HG03439 (cell line): ENCODE results near the gene HSBP1.

ENCODE experiments used
- ATAC-seq: cut with Tn5 transposase; IDR thresholded peaks from one replicate; pipeline ENCODE4 v1.9.1; 2021; ENCODE audit warnings: mild to moderate bottlenecking, moderate library complexity; ENCODE audit not compliant: unreplicated experiment

HSBP1 gene

DNA sequence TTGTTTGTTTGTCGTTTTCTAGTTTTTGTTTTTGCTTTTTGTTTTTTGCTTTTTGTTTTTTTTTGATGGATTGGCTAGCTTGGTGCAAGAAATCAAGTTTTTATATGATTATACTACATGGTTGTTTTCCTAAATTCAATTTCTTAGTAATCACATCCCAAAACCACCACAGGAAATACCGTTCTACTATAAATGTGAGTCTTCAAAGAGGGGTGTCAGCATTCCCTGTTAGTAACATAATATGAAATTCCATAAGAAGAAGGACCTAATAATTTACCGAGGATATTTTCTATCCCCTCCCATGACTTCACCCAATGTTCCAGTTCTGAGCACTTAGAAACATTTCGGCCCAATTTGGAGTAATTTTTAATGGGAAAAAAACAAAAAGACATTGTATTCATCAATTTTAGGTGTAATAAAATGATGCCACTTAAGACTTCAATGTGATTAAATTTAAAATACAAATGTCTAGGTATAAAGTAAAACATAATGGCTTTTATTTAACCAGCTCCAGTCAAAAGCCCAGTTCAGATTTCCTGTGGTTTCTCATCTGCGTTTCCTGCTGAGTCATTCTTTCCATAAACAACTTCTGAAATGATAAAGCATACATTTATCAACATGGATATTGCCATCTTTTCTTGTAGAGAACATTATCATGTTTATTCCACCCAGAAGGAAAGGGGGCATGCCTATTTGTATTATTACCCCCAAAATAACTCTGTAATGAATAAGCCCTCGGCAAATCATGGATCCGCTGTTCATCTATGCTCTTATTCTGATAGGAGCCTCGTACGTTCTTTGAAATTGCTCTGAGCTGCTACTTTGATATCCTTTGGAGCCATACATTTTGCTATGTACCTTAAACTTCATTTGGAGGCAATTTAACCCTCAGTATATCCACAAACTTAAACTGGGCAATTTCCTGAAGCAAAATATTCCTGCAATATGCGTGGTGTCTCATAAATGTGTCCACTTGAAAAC lies 28.1 kb downstream of the HSBP1 start:
- no peak for ATAC-seq

DNA sequence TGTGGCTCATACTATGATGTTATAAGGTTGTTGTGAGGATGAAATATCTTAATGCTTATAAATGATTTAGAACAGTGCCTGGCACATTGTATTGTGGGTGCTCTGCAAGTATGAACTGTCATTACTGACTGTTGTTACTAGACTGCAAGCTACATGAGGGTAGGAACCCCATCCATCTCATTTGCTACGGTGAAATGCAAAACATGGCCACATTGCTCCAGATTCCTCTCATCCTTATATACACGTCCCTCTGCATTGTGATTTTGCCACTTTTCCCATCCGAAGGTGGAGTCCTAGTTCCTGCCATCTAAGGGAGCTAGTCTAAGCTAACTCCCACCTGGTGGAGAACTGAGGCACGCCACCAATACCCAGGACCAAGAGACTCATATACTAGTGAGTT lies 29.8 kb downstream of the HSBP1 start:
- ATAC-seq, result no peak

DNA sequence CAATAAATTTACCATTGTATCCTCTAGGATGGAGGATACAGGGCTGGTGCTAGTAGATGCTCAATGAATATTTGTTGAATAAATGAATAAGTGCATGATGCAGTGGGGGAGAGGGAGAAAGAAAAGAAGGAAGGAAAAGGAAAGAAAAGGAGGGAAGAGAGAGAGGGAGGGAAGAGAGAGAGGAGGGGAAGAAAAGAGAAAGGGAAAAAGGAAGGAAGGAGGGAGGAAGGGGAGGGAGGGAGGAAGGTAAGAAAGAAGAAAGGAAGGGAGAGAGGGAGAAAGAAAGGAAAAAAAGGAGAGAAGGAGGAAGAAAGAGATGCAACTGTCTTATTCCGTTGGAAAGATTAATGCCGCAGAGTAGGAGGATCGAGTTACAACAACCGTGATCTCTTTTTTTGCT lies 30.4 kb downstream of the HSBP1 start:
- ATAC-seq, result no peak

DNA sequence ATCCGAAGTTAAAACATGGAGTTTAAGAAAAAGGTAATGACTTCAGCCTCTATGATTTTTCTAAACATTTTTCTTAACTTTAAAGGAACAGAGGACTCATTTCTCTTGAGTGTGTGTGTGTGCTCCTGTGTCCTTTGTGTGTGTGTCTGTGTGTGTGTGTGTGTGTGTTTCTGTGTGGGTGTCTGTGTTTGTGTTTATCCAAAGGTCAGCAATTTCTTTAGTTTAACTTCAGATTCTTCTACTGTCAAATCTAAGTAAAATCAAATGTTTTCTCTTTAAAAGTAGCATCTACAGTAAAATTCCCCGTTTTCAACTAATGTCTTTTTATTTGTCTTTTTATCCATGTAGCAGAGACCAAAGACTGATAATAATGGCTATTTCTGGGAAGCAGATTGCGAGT lies 31.8 kb downstream of the HSBP1 start:
- no peak for ATAC-seq

DNA sequence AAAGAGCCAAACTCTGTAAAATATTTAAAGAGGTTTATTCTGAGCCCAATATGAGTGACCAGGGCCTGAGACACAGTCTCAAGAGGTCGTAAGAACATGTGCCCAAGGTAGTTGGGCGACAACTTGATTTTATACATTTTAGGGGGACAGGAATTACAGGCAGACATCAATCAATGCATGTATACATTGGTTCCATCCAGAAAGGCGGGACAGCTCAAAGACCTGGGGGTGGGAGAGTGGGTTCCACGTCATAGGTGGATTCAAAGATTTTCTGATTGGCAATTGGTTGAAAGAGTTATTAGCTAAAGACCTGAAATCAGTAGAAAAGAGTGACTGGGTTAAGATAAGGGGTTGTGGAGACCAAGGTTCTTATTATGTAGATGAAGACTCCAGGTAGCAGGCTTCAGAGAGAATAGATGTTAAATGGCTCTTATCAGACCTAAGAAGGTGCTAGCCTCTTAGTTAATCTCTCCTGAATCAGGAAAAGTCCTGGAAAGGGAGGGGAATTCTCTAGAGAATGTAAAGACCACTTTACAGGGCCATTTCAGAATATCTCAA lies 32.4 kb downstream of the HSBP1 start:
- no peak for ATAC-seq

DNA sequence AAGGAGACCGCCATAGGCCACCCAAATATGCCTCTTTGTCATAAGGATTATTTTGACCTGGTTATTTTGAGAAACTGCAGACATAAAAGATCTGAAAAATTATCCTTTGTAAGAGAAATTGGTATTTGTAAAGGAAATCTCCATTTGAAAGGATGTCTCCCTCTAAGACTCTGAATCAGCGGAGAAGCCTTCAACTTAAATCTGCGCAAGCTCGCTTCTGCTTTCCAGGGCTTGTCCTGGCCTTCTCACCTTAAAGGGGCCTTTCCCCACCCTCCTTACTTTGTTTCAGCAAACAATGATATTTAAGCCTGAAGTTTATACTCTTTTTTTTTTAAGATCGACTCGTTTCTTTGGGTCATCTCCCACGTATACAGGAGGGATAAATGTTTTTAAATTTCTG lies 34.5 kb downstream of the HSBP1 start:
- ATAC-seq, result no peak

DNA sequence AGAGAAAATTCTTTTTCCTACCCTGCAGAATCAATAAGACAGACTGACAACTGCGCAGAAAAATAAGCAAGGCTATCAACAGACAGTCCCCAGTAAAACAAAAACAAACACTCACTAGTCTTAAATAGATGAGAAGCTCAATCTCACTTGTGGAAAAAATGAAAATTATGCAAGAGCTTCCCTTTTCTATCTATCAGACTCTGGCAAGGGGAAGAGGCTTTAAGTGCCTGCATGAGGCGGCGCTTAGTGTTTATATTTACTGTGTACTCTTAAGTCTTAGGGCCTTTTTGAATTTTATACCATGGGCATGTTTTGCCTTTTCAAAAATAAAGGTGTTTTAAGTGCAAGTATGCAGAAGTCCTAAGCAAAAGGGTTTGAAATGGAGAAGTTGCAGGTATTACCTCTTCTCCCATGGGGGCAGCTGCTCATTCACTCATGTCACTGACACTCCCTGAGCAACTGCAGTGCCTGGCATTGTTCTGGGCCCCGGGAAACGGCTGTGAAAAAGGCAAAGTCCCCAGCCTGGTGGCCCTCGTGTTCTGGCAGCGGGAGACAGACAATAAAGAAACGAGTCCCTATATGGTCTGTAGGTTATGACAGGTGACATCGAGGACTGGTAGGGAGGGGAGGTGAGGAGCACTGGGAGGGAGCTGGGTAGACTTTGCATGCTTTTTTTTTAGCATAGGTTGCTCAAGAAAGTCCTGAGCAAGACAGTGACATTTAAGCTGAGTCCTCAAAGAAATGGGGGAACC lies 35.2 kb downstream of the HSBP1 start:
- no peak for ATAC-seq

DNA sequence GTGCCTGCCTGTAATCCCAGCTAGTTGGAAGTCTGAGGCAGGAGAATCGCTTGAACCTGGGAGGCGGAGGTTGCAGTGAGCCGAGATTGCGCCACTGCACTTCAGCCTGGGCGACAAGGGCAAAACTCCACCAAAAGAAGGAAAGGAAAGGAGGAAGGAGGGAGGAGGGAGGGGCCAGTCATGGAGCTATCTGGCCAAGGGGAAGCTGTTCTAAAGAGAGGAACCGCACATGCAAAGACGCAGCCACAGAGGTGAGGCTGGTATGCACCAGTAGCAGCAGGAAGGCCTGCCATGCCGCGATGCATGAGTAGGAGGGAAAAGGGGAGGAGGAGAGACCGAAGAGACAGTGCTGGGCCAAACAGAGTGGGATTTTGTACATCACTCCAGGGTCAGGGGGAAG lies 35.9 kb downstream of the HSBP1 start:
- ATAC-seq, result no peak

DNA sequence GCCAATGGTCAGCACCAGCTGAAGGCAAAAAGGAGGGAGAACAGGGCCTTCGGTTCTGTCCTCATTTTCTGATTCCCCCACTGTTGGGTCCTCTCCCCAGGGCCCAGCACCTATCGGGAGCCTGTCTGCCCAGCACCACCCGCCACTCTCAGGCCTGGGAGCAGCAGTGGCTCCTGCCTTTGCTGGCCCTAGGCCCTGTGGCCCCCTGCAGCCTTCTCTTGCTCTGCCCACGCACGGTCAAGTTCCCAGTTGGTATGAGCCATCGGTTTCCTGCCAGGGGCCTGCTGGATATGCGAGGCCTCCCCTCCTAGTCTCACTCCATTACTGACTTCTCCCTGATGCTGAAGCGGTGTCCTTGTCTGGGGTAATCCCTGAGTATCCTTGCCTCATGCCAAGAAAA lies 37.5 kb downstream of the HSBP1 start:
- ATAC-seq, result no peak

DNA sequence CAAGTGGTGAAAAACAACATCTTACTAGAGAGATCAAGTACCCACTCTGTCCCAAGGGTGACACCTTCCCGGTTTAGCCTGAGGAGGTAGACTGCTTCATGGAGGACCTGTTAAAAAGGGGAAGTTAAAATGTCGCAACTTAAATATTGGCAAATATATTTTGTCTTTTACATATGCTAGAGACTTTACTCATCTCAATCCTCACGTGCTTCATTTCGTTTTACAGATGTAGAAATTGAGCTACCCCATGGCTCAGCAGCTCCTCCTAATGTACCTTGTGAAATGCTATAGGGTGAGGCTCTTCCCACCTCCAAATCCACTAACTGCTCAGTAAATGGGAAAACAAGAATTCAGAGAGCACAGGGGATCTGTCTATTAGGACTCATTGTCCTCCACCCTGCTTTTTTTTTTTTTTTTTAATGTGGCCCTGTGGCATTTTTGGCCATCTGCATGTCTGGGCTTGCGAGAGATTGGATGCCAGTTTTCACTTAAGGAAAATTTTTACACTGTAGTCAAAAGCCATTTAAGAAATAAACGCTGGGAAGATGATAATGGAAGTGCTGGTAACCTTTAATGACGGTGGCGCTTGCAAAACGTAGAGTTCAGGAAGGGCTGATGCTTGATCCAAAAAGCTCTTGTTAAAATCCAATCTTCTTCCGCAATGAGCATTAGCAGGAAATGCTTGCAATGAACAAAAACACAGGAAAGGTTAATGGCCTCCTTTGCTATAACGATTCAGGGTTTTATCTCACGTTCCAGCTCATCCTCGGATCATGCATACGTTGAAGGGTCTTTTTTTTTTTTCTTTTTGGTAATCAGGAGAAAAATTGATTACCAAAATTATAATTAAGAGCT lies 39.8 kb downstream of the HSBP1 start:
- ATAC-seq, result no peak

DNA sequence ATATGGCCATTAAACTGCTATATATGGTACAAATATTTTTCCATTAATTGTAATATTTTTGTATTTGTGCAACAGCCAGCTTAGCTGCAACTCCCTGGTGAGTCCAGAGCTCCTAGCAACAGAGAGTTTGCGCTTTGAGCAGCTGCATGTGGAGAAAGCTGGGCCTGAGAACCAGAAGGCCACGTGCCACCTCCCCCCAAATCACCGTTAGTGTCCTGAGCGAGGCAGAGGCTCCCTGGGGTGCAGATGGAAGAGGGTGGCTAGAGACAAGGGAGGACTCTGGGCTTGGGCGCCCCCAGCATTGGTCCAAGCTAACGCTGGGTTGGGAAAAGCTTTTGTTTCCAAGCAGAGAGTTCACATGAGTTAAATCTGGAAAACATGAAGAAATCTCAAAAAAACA lies 41.6 kb downstream of the HSBP1 start:
- ATAC-seq, result no peak

DNA sequence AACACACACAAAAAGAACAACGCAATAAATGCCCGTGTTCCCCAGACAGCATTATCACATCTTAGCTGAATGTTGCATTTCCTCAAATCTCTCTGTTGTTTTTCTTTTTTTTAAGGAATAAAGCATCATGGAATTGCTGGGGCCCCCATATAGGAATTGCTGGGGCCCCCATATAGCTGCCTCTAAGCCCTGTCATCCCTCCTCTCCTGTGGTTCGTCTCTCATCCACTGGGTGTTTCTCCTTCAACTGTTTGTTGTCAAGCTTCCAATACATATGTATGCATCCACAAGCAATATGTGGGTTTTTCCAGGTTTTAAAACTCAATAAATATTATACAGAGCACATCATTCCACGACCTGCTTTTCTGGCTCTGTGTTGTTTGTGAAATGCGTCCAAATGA lies 43.2 kb downstream of the HSBP1 start:
- no peak for ATAC-seq

DNA sequence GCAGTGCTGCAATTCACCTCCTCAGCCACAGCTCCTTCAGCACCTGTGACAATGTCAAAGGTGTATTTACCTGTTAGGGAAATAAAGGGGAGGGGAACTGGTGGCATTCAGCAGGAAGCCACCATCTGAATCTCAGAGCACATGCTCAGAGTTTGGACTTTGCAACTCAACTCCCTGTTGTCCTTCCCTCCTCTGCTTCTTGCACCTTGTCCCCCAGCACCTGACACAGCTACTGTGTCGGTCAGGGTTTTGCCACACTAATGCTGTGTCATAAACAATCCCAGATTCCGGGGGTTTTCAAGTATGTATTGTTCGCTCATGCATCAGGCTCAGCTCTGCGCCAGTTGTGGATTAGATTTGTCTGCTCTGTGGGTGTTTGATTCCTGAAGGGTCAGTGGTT lies 43.7 kb downstream of the HSBP1 start:
- no peak for ATAC-seq

DNA sequence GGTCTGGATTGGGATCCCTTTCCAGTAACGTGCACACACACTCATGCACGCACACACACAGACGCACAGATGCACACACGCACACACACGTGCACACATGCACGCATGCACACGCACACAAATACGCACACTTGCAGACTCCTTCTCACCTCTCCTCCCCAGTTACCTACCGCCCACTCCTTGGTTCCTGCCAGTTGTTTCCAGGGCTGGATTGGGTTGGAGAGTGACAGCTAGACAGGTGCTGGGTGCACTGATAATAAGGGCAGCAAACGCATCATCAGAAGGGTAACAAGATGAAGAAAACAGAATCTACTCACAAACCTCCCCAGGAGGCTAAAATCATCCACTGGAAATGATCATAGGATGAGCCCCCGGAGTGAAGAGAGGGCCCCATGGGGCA lies 45.0 kb downstream of the HSBP1 start:
- no peak for ATAC-seq

DNA sequence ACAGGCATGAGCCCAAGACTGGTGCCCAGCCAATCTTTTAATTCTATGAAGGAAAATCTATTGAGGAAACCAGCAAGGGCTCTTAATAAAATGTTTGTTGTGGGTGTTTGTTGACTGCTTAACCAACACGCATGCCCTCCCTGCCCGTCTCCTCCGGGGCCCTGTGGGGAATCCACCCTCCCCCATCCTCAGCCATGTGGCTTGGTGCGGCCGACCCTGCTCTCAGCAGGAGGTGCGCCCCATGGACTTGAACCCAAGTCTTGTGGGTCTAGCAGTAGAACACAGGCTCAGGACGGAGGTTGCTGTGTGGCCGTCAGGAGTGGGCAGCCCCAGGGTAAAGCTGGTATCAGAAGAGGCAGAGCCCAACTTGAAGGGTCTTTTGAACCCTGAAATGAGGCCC lies 46.1 kb downstream of the HSBP1 start:
- ATAC-seq, result no peak

DNA sequence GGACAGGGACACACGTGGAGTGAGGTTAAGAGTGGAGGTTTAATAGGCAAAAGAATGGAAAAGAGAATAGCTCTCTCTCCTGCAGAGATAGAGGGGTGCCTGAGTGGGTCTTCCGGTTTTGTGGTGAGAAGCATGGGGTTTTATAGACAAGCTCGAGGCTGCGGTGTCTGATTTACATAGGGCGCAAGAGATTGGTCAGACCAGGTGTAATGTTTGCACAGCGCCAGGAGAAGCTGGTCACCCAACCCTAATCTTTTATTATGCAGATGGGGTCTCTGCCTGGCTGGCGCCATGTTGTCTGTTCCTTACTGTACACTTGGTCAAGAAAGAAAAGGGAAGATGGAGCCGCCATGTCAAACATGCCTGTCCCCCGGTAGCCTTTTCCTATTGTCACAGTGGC lies 46.6 kb downstream of the HSBP1 start:
- no peak for ATAC-seq

DNA sequence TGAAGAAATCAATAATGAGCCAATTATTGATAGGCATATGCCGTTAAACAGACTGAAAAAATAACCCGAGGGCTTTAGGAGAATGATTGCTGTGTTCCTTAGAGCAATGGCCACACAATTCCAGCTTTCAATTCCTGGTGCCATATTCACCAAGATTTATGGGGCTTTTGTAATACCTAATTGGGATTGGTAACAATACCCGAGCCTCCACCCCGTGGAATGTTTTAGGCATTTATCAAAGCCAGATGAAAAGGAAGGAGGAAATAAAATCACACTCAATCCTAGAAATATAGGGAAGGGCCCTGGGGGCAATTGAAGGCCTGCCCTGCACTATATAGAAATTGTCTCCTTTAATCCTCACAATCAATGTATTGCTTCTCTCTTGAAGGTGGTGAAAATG lies 49.0 kb downstream of the HSBP1 start:
- no peak for ATAC-seq

DNA sequence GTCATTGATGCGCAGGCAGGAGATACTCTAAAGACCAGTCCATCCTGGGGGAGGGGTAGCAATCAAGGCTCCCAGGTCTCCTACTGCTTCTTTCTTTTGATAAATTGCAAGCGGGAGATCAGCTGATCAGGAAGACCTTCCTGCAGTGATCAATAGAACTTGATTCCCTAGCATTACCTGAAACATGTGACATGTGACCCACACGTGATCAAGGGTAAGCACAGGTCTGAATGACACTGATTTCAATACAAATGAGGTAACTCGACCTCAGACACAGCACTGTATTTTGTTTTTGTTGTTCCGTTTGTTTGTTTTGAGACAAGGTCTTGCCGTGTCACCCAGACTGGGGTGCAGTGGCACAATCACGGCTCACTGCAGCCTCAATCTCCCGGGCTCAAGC lies 51.5 kb downstream of the HSBP1 start:
- ATAC-seq, result no peak

DNA sequence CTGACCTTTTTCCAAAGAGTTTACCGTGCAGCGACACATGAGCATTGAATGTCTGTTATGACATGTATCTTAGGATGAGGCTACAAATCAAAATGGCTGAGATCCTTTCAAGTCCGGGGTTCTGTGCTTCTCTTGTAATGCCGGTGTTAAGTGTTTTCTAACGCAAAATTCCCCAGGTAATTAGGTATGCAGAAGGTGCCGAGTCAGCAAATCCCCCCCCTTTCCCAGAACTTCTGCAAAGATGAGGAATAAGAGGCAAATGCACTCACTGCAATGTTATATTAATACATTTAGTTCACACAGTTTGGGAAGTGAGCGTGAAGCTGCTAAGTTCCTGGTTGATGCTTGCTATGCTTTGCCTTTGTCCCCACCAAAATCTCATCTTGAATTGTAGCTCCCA lies 54.9 kb downstream of the HSBP1 start:
- no peak for ATAC-seq

DNA sequence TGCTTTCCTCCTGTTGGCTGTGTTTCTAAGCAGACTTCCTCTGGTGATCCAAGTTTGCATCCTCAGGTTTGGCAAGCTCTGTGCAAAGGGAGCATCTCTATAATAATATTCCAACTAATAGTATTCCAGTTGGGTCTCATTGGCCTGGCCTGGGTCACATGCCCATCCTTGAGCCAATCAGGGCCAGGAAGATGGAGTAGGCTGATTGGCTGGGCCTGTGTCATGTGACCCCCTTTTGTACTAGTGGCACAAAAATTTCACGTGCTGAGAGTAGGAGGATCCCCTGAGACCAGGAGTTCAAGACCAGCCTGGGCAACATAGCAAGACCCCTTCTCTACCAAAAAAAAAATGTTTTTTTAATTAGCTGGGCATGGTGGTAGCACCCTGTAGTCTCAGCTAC lies 55.9 kb downstream of the HSBP1 start:
- no peak for ATAC-seq
